Activated CD4-positive, CD25-positive, alpha-beta regulatory T cell treated with anti-CD3 and anti-CD28 coated beads, Interleukin-2, amount 50 U/mL, for 16 hours (primary cell): ENCODE measurements around the gene IER5.
"Not testable (repeated sequence)": the region's sequence is repeated elsewhere in the genome, so short reads cannot be mapped to it uniquely, and the experiment has no call there.

Experiments used
- DNase-seq: peaks from one replicate; pipeline ENCODE4 v3.0.0-alpha.2; 2020; ENCODE audit warnings: low read depth, low spot score

Gene IER5

GRCh38 chr1:181088079-181089016 lies at the start of gene IER5:
Gene IER5, plus strand, starts transcription at chr1:181088700. Its CDS starts 203 bp downstream, at chr1:181088903.
- peak; percentile 92 for DNase-seq

- DNase-seq, result no peak
Observed at GRCh38 chr1:181040284-181040865, 48.1 kb upstream of the IER5 start.

- DNase-seq, result no peak
Observed at GRCh38 chr1:181043025-181043888, 45.2 kb upstream of the IER5 start.

- DNase-seq, result no peak
Observed at GRCh38 chr1:181044449-181044966, 44.0 kb upstream of the IER5 start.

GRCh38 chr1:181045946-181046345 lies 42.6 kb upstream of the IER5 start:
- DNase-seq, result not testable (repeated sequence)

- no peak for DNase-seq
Observed at GRCh38 chr1:181049378-181049777, 39.1 kb upstream of the IER5 start.

GRCh38 chr1:181050922-181051321 lies 37.6 kb upstream of the IER5 start:
- no peak for DNase-seq

- no peak for DNase-seq
Observed at GRCh38 chr1:181056560-181056959, 31.9 kb upstream of the IER5 start.

GRCh38 chr1:181057079-181057478 lies 31.4 kb upstream of the IER5 start:
- no peak for DNase-seq

- DNase-seq, result no peak
Observed at GRCh38 chr1:181059435-181059834, 29.1 kb upstream of the IER5 start.

- no peak for DNase-seq
Observed at GRCh38 chr1:181060066-181060465, 28.4 kb upstream of the IER5 start.

GRCh38 chr1:181060947-181061346 lies 27.6 kb upstream of the IER5 start:
- not testable (repeated sequence) for DNase-seq

GRCh38 chr1:181061487-181061886 lies 27.0 kb upstream of the IER5 start:
- DNase-seq, result no peak

- DNase-seq, result no peak
Observed at GRCh38 chr1:181061891-181062835, 26.3 kb upstream of the IER5 start.

- no peak for DNase-seq
Observed at GRCh38 chr1:181062836-181063428, 25.6 kb upstream of the IER5 start.

- DNase-seq, result no peak
Observed at GRCh38 chr1:181064011-181064623, 24.4 kb upstream of the IER5 start.

- DNase-seq, result no peak
Observed at GRCh38 chr1:181064702-181065101, 23.8 kb upstream of the IER5 start.

- DNase-seq, result no peak
Observed at GRCh38 chr1:181073638-181074037, 14.9 kb upstream of the IER5 start.

- DNase-seq, result no peak
Observed at GRCh38 chr1:181075766-181076350, 12.6 kb upstream of the IER5 start.
